Panc1 (cell line): ENCODE data around the gene TMEM134.

Experiments
- CTCF ChIP-seq: fragments of 450-650 bp; IDR thresholded peaks from 2 replicates; pipeline ENCODE4 v1.5.1; 2017; ENCODE audit warnings: mild to moderate bottlenecking
- POLR2AphosphoS5 ChIP-seq: IDR thresholded peaks from 2 replicates; pipeline ENCODE4 v1.6.1; 2012; ENCODE audit warnings: mild to moderate bottlenecking, low read depth, low read length, moderate library complexity
- SIN3A ChIP-seq: IDR thresholded peaks from 2 replicates; pipeline ENCODE4 v1.6.1; 2012; ENCODE audit warnings: low read depth, mild to moderate bottlenecking, low read length, moderate library complexity, borderline replicate concordance; ENCODE audit not compliant: insufficient read depth
- TCF7L2 ChIP-seq: IDR thresholded peaks from 2 replicates; pipeline ENCODE4 v1.6.1; 2011; ENCODE audit warnings: mild to moderate bottlenecking, low read depth, low read length, inconsistent platforms
- TF ChIP-seq, protein P1 (sequence below), 2 experiments: IDR thresholded peaks; 2 replicates each; pipeline ENCODE4 v1.6.1; 2011 to 2012; ENCODE audit warnings: low read depth in 2 of 2, control low read depth in 1 of 2, low read length in 1 of 2, mild to moderate bottlenecking in 1 of 2, moderate library complexity in 1 of 2; ENCODE audit not compliant: insufficient read depth in 1 of 2

GRCh38 chr11:67434395-67434881 is 34.6 kb downstream of the TMEM134 start:
- TF ChIP-seq CTCF: no peak
- TF ChIP-seq, protein P1, sequence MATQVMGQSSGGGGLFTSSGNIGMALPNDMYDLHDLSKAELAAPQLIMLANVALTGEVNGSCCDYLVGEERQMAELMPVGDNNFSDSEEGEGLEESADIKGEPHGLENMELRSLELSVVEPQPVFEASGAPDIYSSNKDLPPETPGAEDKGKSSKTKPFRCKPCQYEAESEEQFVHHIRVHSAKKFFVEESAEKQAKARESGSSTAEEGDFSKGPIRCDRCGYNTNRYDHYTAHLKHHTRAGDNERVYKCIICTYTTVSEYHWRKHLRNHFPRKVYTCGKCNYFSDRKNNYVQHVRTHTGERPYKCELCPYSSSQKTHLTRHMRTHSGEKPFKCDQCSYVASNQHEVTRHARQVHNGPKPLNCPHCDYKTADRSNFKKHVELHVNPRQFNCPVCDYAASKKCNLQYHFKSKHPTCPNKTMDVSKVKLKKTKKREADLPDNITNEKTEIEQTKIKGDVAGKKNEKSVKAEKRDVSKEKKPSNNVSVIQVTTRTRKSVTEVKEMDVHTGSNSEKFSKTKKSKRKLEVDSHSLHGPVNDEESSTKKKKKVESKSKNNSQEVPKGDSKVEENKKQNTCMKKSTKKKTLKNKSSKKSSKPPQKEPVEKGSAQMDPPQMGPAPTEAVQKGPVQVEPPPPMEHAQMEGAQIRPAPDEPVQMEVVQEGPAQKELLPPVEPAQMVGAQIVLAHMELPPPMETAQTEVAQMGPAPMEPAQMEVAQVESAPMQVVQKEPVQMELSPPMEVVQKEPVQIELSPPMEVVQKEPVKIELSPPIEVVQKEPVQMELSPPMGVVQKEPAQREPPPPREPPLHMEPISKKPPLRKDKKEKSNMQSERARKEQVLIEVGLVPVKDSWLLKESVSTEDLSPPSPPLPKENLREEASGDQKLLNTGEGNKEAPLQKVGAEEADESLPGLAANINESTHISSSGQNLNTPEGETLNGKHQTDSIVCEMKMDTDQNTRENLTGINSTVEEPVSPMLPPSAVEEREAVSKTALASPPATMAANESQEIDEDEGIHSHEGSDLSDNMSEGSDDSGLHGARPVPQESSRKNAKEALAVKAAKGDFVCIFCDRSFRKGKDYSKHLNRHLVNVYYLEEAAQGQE (IDR thresholded peaks at IDR 0.05; ENCODE audit: insufficient read depth in 1 of 2, low read depth in 2 of 2, low read length in 1 of 2): no peak
- TF ChIP-seq POLR2AphosphoS5: no peak
- TF ChIP-seq SIN3A: no peak
- no peak for TF ChIP-seq TCF7L2
